Measurements from ENCODE around the gene SARDH.

SARDH gene

GRCh38 chr9:133733796-133734533 is 4.2 kb downstream of the SARDH start:
- no peak for DNase-seq (ENCODE audit: low spot score)

- DNase-seq (ENCODE audit: low spot score), result no peak
These were observed 4.7 kb downstream of the SARDH start for GRCh38 chr9:133733421-133733795.

- no peak for DNase-seq (ENCODE audit: low spot score)
These were observed 5.3 kb downstream of the SARDH start for GRCh38 chr9:133732639-133733408.

GRCh38 chr9:133731876-133732638 is 6.1 kb downstream of the SARDH start:
- no peak for DNase-seq (ENCODE audit: low spot score)

GRCh38 chr9:133730994-133731715 is 7.0 kb downstream of the SARDH start:
- no peak for DNase-seq (ENCODE audit: low spot score)

GRCh38 chr9:133729617-133730281 is 8.4 kb downstream of the SARDH start:
- DNase-seq (ENCODE audit: low spot score), result no peak

GRCh38 chr9:133728856-133729616 is 9.1 kb downstream of the SARDH start:
- no peak for DNase-seq (ENCODE audit: low spot score)

- DNase-seq (ENCODE audit: low spot score), result no peak
These were observed 10.2 kb downstream of the SARDH start for GRCh38 chr9:133727876-133728441.

GRCh38 chr9:133727277-133727875 is 10.8 kb downstream of the SARDH start:
- DNase-seq (ENCODE audit: low spot score), result no peak

GRCh38 chr9:133726401-133727276 is 11.5 kb downstream of the SARDH start:
- no peak for DNase-seq (ENCODE audit: low spot score)

GRCh38 chr9:133725886-133726285 is 12.3 kb downstream of the SARDH start:
- no peak for DNase-seq (ENCODE audit: low spot score)

GRCh38 chr9:133718563-133719315 is 19.4 kb downstream of the SARDH start:
- no peak for DNase-seq (ENCODE audit: low spot score)

GRCh38 chr9:133717113-133718031 is 20.8 kb downstream of the SARDH start:
- DNase-seq (ENCODE audit: low spot score), result no peak

- no peak for DNase-seq (ENCODE audit: low spot score)
These were observed 21.5 kb downstream of the SARDH start for GRCh38 chr9:133716564-133717112.

- no peak for DNase-seq (ENCODE audit: low spot score)
These were observed 22.1 kb downstream of the SARDH start for GRCh38 chr9:133715866-133716563.

GRCh38 chr9:133715295-133715865 is 22.8 kb downstream of the SARDH start:
- DNase-seq (ENCODE audit: low spot score), result no peak
